GM21515 (cell line): ENCODE measurements around the gene MADD.

Experiments used
- ATAC-seq: cut with Tn5 transposase; IDR thresholded peaks from one replicate; pipeline ENCODE4 v1.9.1; 2021; ENCODE audit not compliant: unreplicated experiment

Gene MADD

DNA sequence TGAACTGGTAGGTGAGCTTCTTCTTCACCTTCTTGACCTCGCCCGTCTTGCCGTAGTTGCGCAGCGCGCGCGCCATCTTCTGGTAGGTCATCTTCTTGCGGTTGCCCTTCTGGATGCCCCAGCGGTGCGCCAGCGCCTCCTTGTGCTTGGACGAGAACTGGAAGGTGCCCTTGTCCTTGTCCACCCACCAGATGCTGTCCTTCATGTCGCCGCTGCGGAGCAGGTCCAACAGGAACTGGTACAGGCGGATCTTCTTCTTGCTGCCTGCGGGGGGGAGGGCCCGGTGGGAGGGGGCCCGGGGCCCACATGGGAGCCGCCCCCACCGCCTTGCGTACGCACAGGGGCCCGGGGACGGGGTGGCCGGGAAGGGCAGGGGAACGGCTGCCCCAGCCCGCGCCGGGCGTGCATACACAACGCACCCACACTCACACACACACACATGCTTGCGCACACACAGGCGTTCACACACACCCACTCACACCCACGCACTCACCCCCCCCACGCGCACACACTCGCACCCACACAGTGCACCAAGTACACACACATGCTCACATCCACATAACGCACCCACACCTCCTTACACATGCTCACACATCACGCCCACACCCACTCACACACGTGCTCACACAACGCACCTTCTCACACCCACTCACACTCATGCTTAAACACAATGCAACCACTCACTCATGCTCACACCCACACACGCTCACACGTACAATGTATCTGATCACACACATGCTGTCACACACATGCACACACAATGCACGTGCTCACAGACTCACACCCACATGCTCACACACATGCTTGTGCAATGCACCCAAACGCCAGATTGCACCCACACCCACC lies 85.6 kb downstream of the MADD start:
- no peak for ATAC-seq

DNA sequence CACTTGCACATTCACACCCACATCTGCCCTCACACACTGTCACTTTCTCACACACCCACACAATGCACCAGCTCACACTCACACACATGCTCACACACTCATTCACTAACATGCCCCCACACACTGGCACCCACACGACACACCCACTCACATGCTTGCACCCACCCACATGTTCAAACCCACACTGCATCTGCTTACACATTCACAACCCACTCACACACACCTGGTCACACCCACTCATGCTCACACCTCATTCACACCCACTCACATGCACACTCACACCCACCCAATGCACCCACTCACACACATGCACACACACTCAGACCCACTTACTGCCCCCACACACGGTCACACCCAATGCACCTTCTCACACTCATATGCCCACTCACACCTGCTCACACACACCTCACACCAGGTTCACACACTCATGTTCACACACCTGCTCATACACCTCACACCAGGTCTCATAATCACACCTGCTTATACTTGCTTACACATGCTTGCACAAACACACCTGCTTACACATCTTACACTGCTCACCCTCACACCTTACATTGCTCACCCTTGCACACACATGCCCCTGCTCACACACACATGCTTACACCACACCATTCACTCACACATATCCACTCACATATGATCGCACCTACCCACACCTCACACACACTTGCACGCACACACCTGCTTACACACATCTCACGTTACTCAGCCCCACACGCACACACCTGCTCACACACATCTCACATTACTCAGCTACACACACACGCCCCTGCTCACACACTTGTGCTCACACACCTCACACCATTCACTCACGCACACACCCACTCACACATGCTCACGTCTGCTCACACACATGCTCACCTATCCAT lies 86.4 kb downstream of the MADD start:
- no peak for ATAC-seq

DNA sequence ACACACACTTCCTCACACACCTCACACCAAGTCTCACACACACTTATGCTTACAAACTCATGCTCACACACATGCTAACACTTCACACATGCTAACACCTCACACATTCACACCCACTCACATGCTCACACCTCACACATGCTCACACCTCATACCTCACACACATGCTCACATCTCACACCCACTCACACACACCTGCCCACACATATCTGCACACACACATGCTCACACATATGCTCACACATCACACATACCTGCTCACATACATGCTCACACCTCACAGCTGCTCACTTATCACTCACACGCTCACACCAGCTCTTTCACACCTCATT lies 87.0 kb downstream of the MADD start:
- ATAC-seq, result no peak

DNA sequence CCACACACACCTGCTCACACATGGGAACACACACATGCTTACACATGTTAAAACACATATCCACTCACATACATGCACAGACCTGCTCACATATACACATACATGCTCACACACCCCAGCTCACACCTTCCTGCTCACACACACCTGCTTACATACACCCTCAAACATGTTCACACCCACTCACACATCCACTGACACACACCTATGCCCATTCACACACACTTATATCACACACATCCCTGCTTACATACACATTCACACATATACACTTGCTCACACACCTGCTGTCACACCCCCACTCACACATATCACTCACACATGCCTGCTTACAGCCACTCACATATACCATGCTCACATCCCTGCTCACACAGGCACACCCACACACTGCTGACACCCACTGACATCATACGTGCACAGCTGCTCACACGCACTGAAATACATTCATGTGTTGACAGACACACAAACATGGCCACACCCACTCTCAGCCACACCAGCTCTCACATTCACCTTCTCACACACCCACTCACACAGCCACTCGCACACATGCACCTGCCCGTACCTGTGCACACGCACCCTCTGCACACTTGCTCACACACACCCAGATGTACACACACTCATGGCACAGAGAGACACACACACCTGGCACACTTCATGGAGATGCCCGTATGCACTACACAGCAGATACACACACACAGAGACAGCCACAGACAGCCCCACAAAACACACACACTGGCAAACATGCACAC lies 88.2 kb downstream of the MADD start:
- no peak for ATAC-seq

DNA sequence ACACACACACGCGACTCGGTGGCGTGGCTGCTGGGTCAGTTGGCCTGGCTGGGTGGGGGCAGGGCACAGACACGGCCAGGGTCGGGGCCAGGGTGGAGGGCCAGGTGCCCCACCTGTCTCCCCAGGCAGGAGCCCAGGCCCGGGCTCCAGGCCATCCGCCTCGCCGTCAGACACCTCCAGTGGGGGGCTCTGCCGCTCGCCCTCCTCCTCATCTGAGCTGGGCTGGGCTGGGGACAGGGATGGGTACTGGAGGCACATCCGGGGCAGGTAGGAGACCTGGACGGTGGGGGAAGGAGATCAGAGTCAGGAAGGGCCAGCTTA lies 88.8 kb downstream of the MADD start:
- no peak for ATAC-seq

DNA sequence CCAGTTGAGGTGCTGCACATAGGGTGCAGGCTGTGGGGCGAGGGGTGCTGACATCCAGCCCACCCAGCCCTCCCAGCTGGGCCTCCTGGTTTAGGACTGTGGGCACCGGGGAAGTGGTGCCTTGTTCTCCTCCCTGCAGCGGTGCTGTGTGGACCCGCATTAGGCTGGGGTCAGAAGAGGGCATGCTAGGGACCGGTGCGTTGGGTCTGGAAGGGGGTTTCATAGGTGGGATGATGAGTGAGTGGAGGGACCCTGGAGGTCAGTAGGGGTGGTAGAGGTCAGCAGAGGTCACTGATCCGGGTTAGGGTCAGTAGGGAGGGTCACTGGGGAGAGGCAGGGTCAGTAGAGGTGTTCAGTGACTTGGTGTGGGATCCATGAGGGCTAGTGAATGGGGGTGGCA lies 89.2 kb downstream of the MADD start:
- ATAC-seq, result no peak

DNA sequence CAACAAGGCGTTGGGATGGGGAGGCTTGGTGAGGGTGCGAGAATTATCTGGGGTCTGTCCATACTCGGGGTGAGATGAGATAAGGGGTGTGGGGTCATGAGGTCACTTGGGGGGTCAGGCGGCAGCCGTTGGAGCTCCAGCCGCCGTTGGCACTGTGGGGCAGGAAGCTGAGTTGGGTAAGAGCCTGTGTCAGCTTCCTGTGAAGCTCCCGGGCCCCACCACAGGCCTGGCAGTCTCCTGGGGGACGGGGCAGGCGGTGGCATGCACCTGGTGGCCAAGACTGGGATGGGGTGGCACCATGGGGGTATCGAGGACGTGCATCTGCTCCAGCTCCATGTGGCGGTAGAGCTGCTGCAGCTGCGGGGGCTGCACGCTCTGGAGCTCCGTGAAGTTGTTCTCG lies 89.7 kb downstream of the MADD start:
- no peak for ATAC-seq

DNA sequence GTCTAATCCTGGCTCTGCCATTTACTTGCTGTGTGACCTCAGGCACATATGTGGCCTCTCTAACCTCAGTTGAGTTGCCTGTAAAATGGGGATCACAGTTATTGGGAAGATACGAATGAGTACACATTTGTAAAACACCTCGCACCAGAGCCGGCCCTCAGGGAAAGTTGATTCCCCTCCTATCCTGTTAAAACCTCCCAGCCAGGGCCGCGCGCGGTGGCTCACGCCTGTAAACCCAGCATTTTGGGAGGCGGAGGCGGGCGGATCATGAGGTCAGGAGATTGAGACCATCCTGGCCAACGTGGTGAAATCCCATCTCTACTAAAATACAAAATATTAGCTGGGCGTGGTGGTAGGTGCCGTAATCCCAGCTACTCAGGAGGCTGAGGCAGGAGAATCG lies 90.4 kb downstream of the MADD start:
- ATAC-seq, result no peak

DNA sequence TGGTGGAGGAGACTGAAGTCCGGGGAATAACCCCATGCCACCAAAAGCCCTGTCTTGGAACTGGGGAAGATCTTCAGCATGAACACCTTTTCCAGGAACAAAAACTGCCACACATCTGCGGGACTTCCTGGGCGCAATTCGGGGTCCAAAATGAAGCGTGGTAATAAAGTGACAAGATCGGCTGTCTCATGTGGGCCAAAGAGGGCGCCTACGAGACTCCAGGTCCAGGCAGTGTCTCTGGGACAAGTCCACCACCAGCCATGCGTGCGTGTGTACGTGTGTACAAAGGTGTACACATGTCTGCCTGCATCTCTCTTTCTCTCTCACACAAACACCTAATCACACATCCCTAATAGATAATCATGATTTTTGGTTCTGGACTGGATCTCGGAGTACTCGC lies 91.5 kb downstream of the MADD start:
- no peak for ATAC-seq

DNA sequence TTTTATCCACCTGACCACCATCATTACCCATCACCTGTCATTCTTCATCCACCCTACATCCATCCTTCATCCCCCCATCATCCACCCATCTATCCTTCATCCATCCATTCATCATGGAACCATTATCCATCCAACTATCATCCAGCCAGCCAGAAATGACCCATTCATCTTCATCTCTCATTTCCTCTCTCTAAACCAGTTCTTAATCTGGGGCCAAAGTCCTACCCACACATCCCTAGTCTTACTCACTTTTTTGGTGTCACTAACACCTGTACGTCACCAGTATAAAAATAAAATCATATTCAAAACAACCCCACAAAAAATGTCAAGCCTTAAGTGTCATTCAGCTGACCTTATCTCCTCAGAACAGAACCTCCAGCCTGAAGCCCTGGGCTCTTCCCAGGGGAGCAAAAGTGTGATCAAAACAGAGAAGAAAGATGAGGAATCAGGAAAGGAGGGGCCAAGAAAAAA lies 96.1 kb downstream of the MADD start:
- ATAC-seq, result no peak

DNA sequence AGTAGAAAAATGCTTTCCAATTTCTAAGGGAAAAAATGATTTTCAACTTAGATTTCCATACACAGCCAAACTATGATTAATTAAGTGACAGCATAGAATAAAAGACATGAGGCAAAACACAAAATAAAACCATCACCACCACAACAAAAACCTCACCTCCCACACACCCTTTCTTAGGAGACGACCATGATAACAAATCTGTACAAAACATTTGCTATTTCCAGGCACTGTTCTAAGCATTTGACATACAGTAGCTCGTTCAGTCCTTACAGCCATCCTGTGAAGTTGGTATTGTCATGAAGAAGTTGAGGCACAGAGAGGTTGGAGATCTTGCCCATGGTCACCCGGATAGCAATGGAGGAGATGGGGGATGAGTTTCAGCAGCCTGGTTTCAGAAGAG lies 99.7 kb downstream of the MADD start:
- no peak for ATAC-seq

DNA sequence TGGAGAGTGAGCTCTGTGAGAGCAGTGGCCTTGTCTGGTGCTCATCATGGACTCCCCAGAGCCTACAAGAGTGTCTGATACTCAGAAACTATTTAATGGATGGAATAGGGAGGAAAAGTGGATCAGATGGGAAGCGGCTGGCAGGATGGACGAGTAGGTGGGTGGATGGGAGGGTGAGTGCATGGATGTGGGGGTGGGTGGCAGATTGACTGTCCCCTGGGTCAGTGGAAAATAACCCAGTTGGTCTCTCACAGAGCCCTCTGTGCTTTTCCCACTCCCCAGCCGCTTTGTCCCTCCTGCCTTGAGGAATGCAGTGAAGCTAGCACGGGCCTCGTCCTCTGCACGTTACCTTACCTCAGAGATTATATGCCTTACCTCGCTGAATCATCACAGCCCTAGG lies 102.5 kb downstream of the MADD start:
- no peak for ATAC-seq

DNA sequence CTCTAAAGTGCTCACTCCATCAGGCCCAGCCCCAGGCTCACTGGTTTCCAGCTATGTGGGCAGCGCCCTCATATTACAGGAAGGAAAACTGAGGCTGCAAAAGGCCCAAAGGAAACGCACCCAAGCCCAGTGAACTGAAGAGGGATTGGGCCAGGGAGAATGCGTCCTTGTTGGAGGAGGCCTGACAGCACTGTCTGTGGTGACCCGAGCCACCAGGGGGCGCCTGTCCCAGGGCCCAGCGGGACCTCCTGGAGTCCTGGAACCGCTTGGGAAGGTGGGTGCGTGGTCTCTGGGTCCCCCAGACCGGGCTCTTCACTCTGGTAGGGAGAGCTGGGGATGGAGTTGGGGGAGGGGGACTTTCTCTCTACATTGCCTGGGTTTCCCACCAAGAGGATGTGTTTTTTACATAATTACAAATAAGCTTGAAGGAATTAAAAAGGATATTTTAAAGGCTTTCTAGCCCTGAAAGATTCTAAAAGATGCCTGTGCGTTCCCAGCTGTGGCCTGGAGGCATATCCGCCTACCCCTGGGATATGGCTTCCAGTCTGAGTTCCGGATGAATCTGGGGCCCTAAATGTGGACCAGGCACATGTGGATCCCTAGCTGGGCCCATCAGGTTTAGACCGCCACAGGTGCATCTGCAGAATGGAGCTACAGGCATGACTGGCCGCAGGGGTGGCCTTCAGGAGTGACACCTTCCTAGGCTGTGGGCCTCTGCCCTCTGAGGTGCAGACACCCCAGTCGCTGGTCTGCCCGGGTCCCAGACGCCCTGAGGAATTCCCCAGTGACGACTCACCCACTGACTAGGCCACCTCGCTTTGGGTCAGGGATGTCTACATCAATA lies 104.2 kb downstream of the MADD start:
- no peak for ATAC-seq

DNA sequence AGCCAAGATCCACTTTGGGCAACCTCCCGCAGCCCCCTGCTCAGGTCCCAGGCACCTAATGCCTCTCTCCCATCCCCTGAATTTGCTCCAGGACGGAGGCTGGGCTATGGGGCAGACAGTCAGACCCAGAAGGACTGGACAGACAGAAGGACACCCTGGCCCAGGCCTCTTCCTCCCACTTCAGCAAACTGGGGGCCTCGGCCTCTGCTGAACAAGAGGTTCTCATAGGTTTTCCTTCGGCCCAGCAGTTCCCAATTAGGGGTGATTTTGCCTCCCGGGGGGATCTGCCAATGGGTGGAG lies 104.7 kb downstream of the MADD start:
- no peak for ATAC-seq

DNA sequence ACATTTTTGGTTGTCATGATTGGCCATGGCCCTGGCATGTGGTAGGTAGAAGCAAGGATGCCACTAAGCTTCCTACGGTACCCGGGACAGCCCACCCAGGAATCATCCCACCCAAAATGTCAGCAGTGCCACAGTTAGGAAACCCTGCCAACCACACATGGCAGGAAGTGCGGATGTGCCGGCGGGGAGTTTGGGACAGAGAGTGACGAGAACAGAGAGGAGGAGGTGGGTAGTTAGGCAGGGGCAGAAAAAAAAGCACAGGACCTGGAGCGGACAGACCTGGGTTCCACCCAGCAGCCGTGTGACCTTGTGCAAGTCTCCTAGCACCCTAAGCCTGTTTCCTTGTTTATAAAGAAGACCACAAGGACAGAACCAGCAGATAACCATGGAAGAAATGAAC lies 105.1 kb downstream of the MADD start:
- no peak for ATAC-seq

DNA sequence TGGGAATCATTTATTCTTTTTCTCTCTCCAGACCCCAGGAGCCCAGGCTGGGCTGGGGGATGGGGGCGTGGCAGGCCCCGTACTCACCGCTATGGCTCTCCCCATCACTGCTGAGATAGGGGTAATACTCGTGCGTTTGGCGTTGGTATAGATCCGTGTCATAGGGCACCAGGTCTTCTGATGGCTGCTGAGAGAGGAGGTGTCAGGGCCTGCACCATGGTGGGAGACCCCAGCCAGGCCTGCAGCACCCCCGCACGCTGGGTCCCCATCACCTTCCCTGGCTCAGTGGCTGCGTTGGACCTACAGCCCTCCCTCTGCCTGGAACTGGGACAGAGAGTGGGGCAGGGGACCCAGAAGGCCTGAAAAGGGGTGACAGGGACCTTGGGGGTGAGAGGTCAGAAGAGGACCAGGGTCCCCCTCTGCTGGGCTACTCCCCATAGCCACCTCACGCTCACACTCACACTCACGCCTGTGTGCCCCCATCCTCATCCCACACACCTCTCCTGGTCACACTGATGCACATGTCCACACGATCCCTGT lies 105.7 kb downstream of the MADD start:
- no peak for ATAC-seq

DNA sequence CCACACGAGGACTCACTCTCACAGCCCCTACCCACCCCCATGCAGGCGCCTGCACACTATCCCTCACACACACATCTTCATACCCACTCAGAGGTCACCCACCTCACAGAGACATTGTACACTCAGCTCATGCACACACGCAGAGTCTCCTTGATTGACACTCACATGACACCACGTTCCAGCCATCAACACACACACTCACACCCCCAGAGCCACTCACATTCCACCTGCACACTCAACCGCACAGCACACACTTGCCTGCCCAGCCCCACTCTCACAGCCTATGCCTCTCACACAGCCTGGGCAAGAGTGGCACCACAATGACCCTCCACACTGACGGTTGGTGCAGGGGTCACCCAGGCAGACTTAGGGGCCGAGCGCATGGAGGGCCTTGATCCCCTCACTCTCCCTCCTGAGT lies 106.2 kb downstream of the MADD start:
- no peak for ATAC-seq

DNA sequence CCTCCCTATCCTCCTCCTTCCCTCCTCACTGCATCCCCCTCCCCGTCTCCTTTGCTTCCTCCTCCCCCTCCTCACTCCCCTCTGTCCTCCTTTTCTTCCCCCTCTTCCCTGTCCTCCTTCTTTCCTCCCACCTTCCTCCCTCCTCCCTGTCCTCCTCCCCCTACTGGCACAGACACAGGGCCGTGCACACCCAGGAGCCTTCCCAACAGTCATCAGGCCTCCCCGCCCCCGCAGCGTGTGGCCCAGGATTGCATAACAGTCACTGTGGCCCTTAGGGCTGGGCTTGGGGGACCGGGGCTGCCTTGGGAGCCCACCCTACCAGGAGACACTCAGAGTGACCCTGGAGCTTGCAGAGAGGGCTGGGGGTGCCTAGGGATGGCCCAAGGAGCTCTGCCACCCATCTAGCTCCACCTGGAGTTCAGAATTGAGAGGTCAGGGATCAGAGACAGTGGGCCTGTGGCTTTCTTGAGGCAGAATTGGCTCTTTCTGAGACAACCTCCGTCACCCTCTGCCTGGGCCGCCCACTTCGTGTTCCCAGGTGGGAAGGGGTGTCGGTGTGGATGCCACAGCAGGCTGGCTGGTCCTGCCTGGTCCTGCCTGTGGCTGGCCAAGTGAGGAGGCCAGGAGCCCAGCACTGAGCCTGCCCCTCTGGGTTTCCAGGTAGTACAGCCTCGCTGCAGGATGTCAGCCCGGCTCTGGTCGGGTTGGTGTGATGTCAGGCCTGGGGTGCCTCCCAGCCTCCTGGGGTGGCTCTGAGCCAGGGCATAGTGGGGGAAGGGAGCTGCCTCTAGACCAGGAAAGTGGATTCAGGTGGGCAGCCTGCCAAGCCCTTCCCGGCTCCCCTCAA lies 106.8 kb downstream of the MADD start:
- no peak for ATAC-seq

DNA sequence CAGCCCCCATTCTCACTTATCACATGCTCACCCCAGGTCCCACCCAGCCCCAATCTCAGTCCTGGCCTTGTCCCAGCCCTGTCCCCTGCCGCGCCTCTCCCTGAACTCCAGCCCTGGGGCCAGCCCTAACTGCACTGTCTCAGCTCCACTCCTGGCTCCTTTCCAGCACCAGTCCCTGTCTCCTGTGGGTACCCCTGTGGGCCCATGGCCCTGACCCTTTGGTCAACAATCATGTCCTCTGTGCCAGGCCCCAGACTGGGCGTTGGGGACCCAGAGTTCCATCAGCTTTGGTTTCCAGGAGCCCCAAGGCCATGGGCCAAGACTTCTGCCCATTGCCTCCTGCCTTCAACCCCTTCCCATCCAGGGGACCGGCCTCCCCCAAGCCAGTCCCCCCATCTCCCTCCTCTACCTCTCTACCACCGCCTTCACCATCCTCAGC lies 107.7 kb downstream of the MADD start:
- no peak for ATAC-seq
